NT2/D1 (cell line): ENCODE measurements around the gene GRB10.
"Not testable (repeated sequence)": the region's sequence is repeated elsewhere in the genome, so short reads cannot be mapped to it uniquely, and the experiment has no call there.

Experiments
- DNase-seq: peaks from one replicate; pipeline ENCODE4 v3.0.0-alpha.2; 2011; ENCODE audit warnings: low read depth, low spot score
- H3K27me3 ChIP-seq: 2 replicates; pipeline ENCODE4 v1.6.0; 2011; ENCODE audit warnings: mild to moderate bottlenecking; ENCODE audit not compliant: insufficient read length, insufficient read depth
- H3K36me3 ChIP-seq: 2 replicates; pipeline ENCODE4 v1.6.1; 2011; ENCODE audit warnings: mild to moderate bottlenecking, low read length, mixed read lengths; ENCODE audit not compliant: insufficient read depth, insufficient read length
- H3K4me1 ChIP-seq: 2 replicates; pipeline ENCODE4 v1.5.1; 2011; ENCODE audit not compliant: insufficient read depth, insufficient read length
- H3K4me3 ChIP-seq: 2 replicates; pipeline ENCODE4 v1.5.1; 2011; ENCODE audit warnings: low read depth; ENCODE audit not compliant: insufficient read length
- H3K9ac ChIP-seq: 2 replicates; pipeline ENCODE4 v1.6.0; 2011; ENCODE audit warnings: low read depth; ENCODE audit not compliant: insufficient read length
- H3K9me3 ChIP-seq: 2 replicates; pipeline ENCODE4 v1.5.1; 2011; ENCODE audit warnings: mild to moderate bottlenecking, low read length; ENCODE audit not compliant: insufficient read depth
- SUZ12 ChIP-seq: IDR thresholded peaks from 2 replicates; pipeline ENCODE4 v1.6.1; 2011; ENCODE audit not compliant: insufficient read length, insufficient read depth; ENCODE audit errors: extremely low read depth
- YY1 ChIP-seq: IDR thresholded peaks from 2 replicates; pipeline ENCODE4 v1.6.1; 2011; ENCODE audit not compliant: insufficient read length, insufficient read depth
- ZNF274 ChIP-seq: IDR thresholded peaks from 2 replicates; pipeline ENCODE4 v1.6.1; 2011; ENCODE audit warnings: mild to moderate bottlenecking, low read depth, low read length

The GRB10 gene

GRCh38 chr7:50588937-50589336 lies 193.8 kb downstream of the GRB10 start:
- Histone ChIP-seq H3K27me3 (no peaks in the 10 kb centered on the region), H3K9me3 (peaks cover 7% of the 10 kb centered on the region), H3K4me3 (no peak overlapping the region), H3K9ac (no peak overlapping the region), H3K4me1 (no peaks in the 10 kb centered on the region), H3K36me3 (peaks cover 22% of the 10 kb centered on the region)
- DNase-seq, result peak; percentile 22
- TF ChIP-seq YY1 (no peak), ZNF274 (no peak), SUZ12 (no peak)

GRCh38 chr7:50587737-50588136 lies 195.0 kb downstream of the GRB10 start:
- Histone ChIP-seq H3K4me3 (no peak overlapping the region), H3K9me3 (peaks cover 19% of the 10 kb centered on the region), H3K36me3 (peaks cover 13% of the 10 kb centered on the region), H3K9ac (no peak overlapping the region), H3K27me3 (no peaks in the 10 kb centered on the region), H3K4me1 (no peaks in the 10 kb centered on the region)
- DNase-seq, result no peak
- TF ChIP-seq YY1, result no peak
- no peak for TF ChIP-seq SUZ12
- TF ChIP-seq ZNF274, result no peak

GRCh38 chr7:50584793-50585408 lies 197.8 kb downstream of the GRB10 start:
- TF ChIP-seq YY1, result no peak
- no peak for TF ChIP-seq ZNF274
- no peak for TF ChIP-seq SUZ12
- DNase-seq, result no peak

GRCh38 chr7:50584386-50584785 lies 198.3 kb downstream of the GRB10 start:
- peaks cover 27% of the 10 kb centered on the region for H3K9me3 ChIP-seq
- no peak for DNase-seq
- TF ChIP-seq YY1, result no peak
- no peak for TF ChIP-seq ZNF274
- TF ChIP-seq SUZ12, result no peak
- no peak overlapping the region for H3K9ac ChIP-seq
- H3K4me1 ChIP-seq, result no peaks in the 10 kb centered on the region
- no peaks in the 10 kb centered on the region for H3K36me3 ChIP-seq
- H3K4me3 ChIP-seq, result no peak overlapping the region
- H3K27me3 ChIP-seq, result no peaks in the 10 kb centered on the region

More at GRCh38 chr7:50584793-50585408, 197.8 kb downstream of the GRB10 start:
- Histone ChIP-seq H3K4me1 (no peaks in the 10 kb centered on the region), H3K9me3 (peaks cover 27% of the 10 kb centered on the region), H3K4me3 (no peak overlapping the region), H3K9ac (no peak overlapping the region), H3K27me3 (no peaks in the 10 kb centered on the region), H3K36me3 (no peaks in the 10 kb centered on the region)

GRCh38 chr7:50583295-50583694 lies 199.4 kb downstream of the GRB10 start:
- H3K4me1 ChIP-seq, DNase-seq, H3K9ac ChIP-seq, H3K27me3 ChIP-seq, H3K4me3 ChIP-seq, H3K36me3 ChIP-seq: not testable (repeated sequence)
- H3K9me3 ChIP-seq, result peaks cover 27% of the 10 kb centered on the region

GRCh38 chr7:50582271-50582670 lies 200.4 kb downstream of the GRB10 start:
- H3K4me1 ChIP-seq, H3K9ac ChIP-seq, H3K27me3 ChIP-seq, H3K4me3 ChIP-seq, H3K36me3 ChIP-seq, DNase-seq: not testable (repeated sequence)
- peaks cover 36% of the 10 kb centered on the region for H3K9me3 ChIP-seq

- H3K27me3 ChIP-seq, H3K9ac ChIP-seq, H3K4me1 ChIP-seq, DNase-seq, H3K4me3 ChIP-seq, H3K36me3 ChIP-seq: not testable (repeated sequence)
- H3K9me3 ChIP-seq, result peaks cover 43% of the 10 kb centered on the region
Observed at GRCh38 chr7:50580666-50581065, 202.0 kb downstream of the GRB10 start.

- TF ChIP-seq SUZ12 (no peak), YY1 (no peak), ZNF274 (no peak)
- Histone ChIP-seq H3K9ac (no peak overlapping the region), H3K36me3 (no peaks in the 10 kb centered on the region), H3K4me3 (no peak overlapping the region), H3K4me1 (no peaks in the 10 kb centered on the region), H3K9me3 (peaks cover 43% of the 10 kb centered on the region), H3K27me3 (no peaks in the 10 kb centered on the region)
- DNase-seq, result no peak
Observed at GRCh38 chr7:50580057-50580456, 202.6 kb downstream of the GRB10 start.

GRCh38 chr7:50578105-50578504 lies 204.6 kb downstream of the GRB10 start:
- H3K27me3 ChIP-seq, H3K4me1 ChIP-seq, DNase-seq, H3K4me3 ChIP-seq, H3K36me3 ChIP-seq, H3K9ac ChIP-seq: not testable (repeated sequence)
- peaks cover 28% of the 10 kb centered on the region; the same call in 1 of the 2 replicates for H3K9me3 ChIP-seq
